Measurements from ENCODE around the gene GAS6.
A peak's percentile ranks its signal among the peaks of the same experiment; 100 is the strongest.

GAS6 gene

DNA sequence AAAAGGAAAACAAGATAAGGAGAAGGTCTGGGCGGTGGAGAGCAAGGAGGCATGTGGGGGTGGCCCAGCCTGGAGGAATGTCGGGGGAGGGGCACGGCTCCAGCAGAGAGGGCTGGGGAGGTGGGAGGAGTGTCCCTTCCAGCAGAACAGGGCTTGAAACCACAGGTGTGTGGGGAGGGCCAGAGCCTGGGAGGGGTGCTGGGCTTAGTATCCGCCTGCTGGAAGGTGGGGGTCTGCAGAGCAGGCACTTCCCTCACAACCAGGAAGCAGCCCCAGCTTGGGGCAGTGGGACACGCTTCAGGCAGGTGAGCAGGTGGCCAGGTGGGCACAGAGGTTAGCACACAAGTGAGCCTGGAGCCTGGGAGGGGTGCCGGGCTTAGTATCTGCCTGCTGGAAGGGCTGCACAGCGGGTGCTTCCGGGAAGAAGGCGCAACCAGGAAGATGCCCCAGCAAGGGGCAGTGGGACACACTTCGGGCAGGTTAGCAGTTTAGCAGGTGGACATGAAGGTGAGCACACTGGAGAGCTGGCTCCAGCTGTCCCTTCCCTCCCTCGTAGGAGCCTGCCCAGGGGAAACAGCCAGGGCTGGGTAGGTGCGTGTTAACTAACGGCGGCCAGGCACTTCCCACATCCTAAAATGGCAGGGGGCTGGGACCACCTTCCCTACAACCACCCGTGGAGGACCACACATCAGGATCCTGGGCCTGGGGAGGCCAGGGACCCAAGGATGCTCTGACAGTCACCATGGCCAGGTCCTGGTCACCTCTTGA, 3.0 kb downstream of the GAS6 start (continued):
- TF ChIP-seq CTCF (tag by site-specific recombination; IDR thresholded peaks at IDR 0.05) (no peak), ZNF76 (tag by site-specific recombination; IDR thresholded peaks at IDR 0.05; ENCODE audit: borderline replicate concordance, low read depth) (no peak), ZBTB8A (tag by site-specific recombination; IDR thresholded peaks at IDR 0.05) (peak; percentile 59), ZNF157 (tag by site-specific recombination; IDR thresholded peaks at IDR 0.05) (no peak), SP2 (tag by site-specific recombination; IDR thresholded peaks at IDR 0.05) (peak; percentile 35; the same call in 1 of the 2 replicates), ZNF2 (tag by site-specific recombination; IDR thresholded peaks at IDR 0.05) (no peak), ZIC2 (tag by site-specific recombination; IDR thresholded peaks at IDR 0.05) (peak; percentile 97), ZNF501 (tag by site-specific recombination; IDR thresholded peaks at IDR 0.05) (no peak), WT1 (tag by site-specific recombination; IDR thresholded peaks at IDR 0.05) (peak; percentile 96), HOXC10 (CRISPR knock-in tag; IDR thresholded peaks at IDR 0.05) (no peak), SCRT2 (tag by site-specific recombination; IDR thresholded peaks at IDR 0.05) (peak; percentile 96), ZNF146 (tag by site-specific recombination; IDR thresholded peaks at IDR 0.05) (no peak), ZNF184 (tag by site-specific recombination; IDR thresholded peaks at IDR 0.05) (no peak), ZNF473 (tag by site-specific recombination; IDR thresholded peaks at IDR 0.05) (no peak), SCRT1 (tag by site-specific recombination; IDR thresholded peaks at IDR 0.05; ENCODE audit: borderline replicate concordance) (peak; percentile 93), ZNF302 (tag by site-specific recombination; IDR thresholded peaks at IDR 0.05; ENCODE audit: low read depth) (no peak), ZNF423 (tag by site-specific recombination; IDR thresholded peaks at IDR 0.05) (0 out of 2 replicates have a peak, but pooled peaks have one; percentile 61), PRDM1 (tag by site-specific recombination; IDR thresholded peaks at IDR 0.05) (0 out of 2 replicates have a peak, but pooled peaks have one; percentile 18), HOXA7 (CRISPR knock-in tag; IDR thresholded peaks at IDR 0.05; ENCODE audit: borderline replicate concordance) (no peak), ZEB2 (tag by site-specific recombination; IDR thresholded peaks at IDR 0.05) (peak; percentile 67; the same call in 1 of the 2 replicates), ZNF530 (tag by site-specific recombination; IDR thresholded peaks at IDR 0.05; ENCODE audit: low read depth) (no peak), ZNF626 (tag by site-specific recombination; IDR thresholded peaks at IDR 0.05) (no peak), GLIS1 (tag by site-specific recombination; IDR thresholded peaks at IDR 0.05) (peak; percentile 93), INSM2 (tag by site-specific recombination; IDR thresholded peaks at IDR 0.05) (peak; percentile 59; the same call in 1 of the 2 replicates), KLF1 (tag by site-specific recombination; IDR thresholded peaks at IDR 0.05) (peak; percentile 88), ZNF701 (tag by site-specific recombination; IDR thresholded peaks at IDR 0.05) (no peak)
- TF ChIP-seq, protein P1, sequence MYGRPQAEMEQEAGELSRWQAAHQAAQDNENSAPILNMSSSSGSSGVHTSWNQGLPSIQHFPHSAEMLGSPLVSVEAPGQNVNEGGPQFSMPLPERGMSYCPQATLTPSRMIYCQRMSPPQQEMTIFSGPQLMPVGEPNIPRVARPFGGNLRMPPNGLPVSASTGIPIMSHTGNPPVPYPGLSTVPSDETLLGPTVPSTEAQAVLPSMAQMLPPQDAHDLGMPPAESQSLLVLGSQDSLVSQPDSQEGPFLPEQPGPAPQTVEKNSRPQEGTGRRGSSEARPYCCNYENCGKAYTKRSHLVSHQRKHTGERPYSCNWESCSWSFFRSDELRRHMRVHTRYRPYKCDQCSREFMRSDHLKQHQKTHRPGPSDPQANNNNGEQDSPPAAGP (tag by site-specific recombination; IDR thresholded peaks at IDR 0.05) = peak; percentile 93

All from HEK293 (cell line).